ENCODE data around the gene NTMT1. TPM values are rescaled to one million over a fixed set of nuclear protein-coding genes. Genes with fewer than 3 reads are reported as not detected.
"Not testable (repeated sequence)": the region's sequence is repeated elsewhere in the genome, so short reads cannot be mapped to it uniquely, and the experiment has no call there.

Gene NTMT1
- 39.2 and 40.6 TPM in 2 replicates for total RNA-seq (2014; rRNA removed; shearing (Covaris generic))

- peak; percentile 75 for DNase-seq (ENCODE audit: low read depth)
Measured at GRCh38 chr9:129626079-129626624, at the start of gene NTMT1. NTMT1 (plus strand) TSS chr9:129626163; CDS start chr9:129632704, 6,541 bp downstream.

GRCh38 chr9:129576546-129577543, 49.1 kb upstream of the NTMT1 start:
- DNase-seq (ENCODE audit: low read depth), result peak; percentile 28

GRCh38 chr9:129579294-129579693, 46.7 kb upstream of the NTMT1 start:
- no peak for DNase-seq (ENCODE audit: low read depth)

- peak; percentile 48 for DNase-seq (ENCODE audit: low read depth)
Measured at GRCh38 chr9:129580211-129580915, 45.6 kb upstream of the NTMT1 start.

GRCh38 chr9:129581505-129582189, 44.3 kb upstream of the NTMT1 start:
- DNase-seq (ENCODE audit: low read depth), result no peak

GRCh38 chr9:129582855-129583254, 43.1 kb upstream of the NTMT1 start:
- no peak for DNase-seq (ENCODE audit: low read depth)

- DNase-seq (ENCODE audit: low read depth), result no peak
Measured at GRCh38 chr9:129583308-129584038, 42.5 kb upstream of the NTMT1 start.

- DNase-seq (ENCODE audit: low read depth), result peak; percentile 81
Measured at GRCh38 chr9:129584136-129584535, 41.8 kb upstream of the NTMT1 start.

GRCh38 chr9:129585352-129585751, 40.6 kb upstream of the NTMT1 start:
- DNase-seq (ENCODE audit: low read depth), result no peak

- DNase-seq (ENCODE audit: low read depth), result no peak
Measured at GRCh38 chr9:129586245-129586644, 39.7 kb upstream of the NTMT1 start.

- no peak for DNase-seq (ENCODE audit: low read depth)
Measured at GRCh38 chr9:129586685-129587084, 39.3 kb upstream of the NTMT1 start.

- DNase-seq (ENCODE audit: low read depth), result peak; percentile 94
Measured at GRCh38 chr9:129587487-129588262, 38.3 kb upstream of the NTMT1 start.

- DNase-seq (ENCODE audit: low read depth), result no peak
Measured at GRCh38 chr9:129590466-129590865, 35.5 kb upstream of the NTMT1 start.

- no peak for DNase-seq (ENCODE audit: low read depth)
Measured at GRCh38 chr9:129591916-129592315, 34.0 kb upstream of the NTMT1 start.

- not testable (repeated sequence) for DNase-seq (ENCODE audit: low read depth)
Measured at GRCh38 chr9:129592790-129593189, 33.2 kb upstream of the NTMT1 start.

- no peak for DNase-seq (ENCODE audit: low read depth)
Measured at GRCh38 chr9:129594632-129595031, 31.3 kb upstream of the NTMT1 start.

- peak; percentile 60 for DNase-seq (ENCODE audit: low read depth)
Measured at GRCh38 chr9:129595311-129595741, 30.6 kb upstream of the NTMT1 start.

- DNase-seq (ENCODE audit: low read depth), result no peak
Measured at GRCh38 chr9:129595903-129596540, 29.9 kb upstream of the NTMT1 start.

GRCh38 chr9:129596541-129597331, 29.2 kb upstream of the NTMT1 start:
- DNase-seq (ENCODE audit: low read depth), result peak; percentile 57

Measured in RPMI7951 (cell line).